ENCODE measurements around the gene DNAJC12.
"Not testable (repeated sequence)": the region's sequence is repeated elsewhere in the genome, so short reads cannot be mapped to it uniquely, and the experiment has no call there.

Gene DNAJC12

DNA sequence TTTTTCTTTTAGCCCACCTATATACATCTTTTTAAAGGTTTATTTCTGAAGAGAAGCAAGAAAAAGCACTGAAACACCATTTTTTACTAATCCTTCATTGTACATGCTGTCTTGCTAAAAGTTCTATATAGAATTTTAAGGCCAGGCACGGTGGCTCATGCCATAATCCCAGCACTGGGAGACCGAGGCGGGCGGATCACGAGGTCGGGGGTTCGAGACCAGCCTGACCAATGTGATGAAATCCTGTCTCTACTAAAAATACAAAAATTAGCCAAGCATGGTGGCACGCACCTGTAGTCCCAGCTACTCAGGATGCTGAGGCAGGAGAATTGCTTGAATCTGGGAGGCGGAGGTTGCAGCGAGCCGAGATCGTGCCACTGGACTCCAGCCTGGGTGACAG is 1.5 kb upstream of the DNAJC12 start:
- DNase-seq, result not testable (repeated sequence)

DNA sequence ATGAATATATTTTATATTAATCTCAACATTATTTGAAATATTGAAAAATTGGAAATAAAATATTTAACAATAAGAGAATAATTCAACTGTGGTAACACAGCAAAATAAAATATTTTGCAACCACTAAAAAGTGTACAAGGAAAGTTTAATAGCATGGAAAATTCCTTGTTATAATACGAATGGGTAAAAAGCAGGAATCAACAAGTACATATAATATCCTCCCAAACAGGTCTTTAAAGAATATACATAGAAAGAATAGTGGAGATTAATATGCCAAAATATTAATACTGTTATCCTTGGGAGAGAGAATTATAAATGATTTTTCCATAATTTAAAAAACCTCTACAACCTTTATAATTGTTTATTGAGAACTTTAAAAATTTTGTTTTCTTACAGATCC is 1.0 kb downstream of the DNAJC12 start:
- no peak for DNase-seq

DNA sequence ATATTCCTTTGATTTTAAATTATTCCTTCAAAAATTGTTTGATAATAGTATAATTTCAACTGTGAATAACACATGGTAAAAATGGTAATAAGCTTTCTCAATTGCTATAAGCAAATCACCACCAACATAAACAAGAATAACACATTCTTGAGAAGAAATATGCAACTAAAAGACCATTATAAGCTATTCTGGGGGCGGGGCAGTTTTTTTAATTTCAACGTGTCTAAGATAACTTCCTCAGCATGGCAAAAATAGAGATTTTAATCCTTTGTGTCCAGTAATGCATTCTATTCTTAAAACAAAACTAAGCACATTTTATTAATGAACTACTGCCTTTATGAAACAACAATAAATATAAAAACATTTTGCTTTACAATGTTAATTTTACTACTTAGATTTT is 1.5 kb downstream of the DNAJC12 start:
- no peak for DNase-seq

DNA sequence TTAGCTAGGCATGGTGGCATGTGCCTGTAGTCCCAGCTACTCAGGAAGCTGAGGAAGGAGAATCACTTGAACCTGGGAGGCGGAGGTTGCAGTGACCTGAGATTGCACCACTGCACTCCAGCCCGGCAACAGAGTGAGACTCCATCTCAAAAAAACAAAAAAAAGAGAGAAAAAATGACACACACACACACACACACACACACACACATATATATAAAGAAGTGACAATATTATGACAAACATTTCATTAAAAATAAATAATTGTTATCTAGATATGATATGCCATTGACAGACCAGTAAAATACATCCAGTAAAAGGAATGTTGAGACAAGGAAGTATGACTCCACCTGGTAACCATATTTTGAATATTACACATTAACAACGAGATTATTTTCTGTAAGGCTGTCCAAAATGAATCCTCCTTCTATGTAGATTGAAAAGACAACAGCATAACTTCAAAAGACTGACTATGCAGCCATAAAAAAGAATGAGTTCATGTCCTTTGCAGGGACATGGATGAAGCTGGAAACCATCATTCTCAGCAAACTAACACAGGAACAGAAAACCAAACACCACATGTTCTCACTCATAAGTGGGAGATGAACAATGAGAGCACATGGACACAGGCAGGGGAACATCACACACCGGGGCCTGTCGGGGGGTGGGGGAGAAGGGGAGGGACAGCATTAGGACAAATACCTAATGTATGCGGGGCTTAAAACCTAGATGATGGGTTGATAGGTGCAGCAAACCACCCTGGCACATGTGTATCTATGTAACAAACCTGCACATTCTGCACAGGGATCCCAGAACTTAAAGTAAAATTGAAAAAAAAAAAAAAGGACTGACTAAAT is 2.2 kb downstream of the DNAJC12 start:
- peak; percentile 7 for DNase-seq

DNA sequence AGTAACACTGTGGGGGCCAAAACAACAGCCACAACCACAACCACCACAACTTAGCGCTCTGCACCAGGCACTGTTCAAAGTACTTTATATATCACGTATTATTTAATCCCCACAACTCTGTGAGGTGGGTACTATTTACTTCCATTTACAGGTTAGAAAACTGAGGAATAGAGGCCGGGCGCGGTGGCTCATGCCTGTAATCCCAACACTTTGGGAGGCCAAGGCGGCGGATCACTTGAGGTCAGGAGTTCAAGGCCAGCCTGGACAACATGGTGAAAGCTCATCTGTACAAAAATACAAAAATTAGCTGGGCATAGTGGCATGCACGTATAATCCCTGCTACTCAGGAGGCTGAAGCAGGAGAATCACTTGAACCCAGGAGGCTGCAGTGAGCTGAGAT is 3.6 kb downstream of the DNAJC12 start:
- no peak for DNase-seq

DNA sequence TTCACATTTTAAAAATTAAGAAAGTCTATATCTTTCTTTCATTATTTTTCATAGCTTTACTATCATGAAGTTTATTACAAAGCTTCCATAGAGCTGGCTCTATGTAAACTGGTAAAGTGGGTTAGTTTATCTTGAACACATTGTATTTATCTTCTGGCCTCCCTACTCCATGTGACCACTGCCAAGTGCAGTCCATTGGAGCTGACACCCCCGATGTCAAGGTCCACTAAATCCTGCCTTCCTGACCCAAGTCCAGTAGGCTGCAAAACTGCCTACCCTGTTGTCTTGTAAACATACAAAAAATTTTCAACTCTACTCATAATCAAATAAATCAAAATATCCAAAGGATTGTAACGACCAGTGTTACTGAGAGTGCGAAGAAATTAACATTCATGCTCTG is 10.2 kb downstream of the DNAJC12 start:
- DNase-seq, result no peak

DNA sequence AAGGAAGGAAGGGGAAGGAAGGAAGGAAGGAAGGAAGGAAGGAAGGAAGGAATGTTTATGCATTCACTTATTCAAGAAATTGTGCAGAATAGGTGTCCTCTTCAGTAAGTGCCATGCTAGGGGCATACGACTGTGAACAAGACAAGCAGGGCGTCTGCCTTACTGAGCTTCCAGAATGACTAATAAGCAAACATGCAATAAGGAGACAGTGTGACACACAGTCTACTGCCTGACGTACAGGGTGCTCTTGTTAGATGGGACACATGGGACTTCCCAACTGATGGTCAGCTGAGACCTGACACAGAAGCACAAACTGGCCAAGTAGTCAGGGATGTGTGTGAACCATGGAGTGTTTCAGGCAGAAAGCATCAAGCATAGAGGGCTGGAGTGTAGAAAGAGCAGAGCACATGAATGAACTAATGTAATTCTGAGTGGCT is 18.2 kb downstream of the DNAJC12 start:
- DNase-seq, result peak; percentile 6

DNA sequence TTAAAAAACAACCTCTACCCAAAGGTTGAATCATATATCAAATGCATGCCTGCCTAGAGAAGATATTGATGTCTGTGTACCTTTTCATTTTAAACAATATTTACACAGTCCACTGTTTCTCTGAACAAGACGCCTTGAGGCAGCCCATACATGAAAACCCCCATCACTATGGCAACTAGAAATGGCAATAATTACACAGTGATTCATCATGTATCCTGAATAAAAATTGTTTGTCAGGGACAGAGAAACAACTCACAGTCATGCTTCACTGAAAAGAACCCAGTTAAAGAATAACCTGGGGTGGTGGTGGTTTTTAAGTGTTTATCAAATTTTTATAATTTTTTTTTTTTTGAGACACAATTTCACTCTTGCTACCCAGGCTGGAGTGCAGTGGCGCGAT is 19.7 kb downstream of the DNAJC12 start:
- DNase-seq, result peak; percentile 78

DNA sequence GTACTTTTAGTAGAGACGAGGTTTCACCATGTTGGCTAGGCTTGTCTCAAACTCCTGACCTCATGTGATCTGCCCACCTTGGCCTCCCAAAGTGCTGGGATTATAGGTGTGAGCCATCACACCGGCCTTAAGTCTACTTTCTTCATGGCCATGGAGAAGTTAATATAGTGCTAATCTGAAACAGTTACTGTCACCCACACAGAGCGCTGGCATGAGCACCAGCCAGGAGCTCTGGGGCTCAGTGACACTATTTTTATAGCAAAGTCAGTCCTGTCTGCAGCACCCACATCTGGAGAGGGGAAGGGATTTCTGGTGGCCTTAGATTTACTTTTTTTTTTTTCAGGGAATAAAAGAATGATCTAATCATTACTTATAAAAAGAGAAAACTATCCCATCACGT is 21.3 kb downstream of the DNAJC12 start:
- no peak for DNase-seq

DNA sequence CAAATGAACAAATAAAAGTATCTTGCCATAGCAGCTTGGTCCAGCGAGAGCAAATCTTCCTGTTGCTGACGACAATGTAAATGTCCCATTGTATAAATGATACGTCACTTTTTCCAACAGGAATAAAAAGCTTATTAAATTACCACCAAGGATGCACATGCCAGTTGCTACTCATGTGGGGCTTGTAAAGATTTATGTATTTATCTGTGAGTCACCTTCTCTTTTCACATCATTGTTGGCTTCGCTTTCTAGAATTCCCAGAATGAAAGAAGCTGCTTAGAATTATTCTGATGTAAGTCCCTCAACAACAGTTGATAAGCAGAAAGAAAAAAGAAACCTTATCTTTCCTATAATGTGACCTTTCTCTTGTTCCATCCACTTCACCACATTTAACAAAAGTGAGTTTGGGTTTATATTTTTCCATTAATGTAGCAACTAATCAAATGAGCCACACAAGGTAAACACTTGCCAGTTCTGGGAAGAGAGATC is 22.4 kb downstream of the DNAJC12 start:
- peak; percentile 96 for DNase-seq

DNA sequence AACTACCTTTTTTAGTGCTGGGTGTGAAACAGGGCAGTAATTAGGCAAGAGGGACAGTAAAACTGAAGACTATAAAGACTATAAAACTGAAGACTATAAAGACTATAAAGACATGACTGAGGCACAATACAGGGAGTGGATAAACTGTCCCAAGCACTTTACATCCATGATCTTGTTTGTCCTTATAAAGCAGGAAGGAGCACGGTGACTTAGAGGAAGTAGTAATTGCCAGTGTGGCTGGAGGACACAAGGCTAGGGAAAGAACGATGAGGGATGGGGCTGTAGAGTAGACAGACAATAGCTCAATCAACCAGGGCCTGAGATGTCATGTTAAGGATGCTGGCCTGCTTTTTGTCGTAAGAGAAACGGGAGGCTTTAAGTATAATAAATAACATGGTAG is 26.0 kb downstream of the DNAJC12 start:
- DNase-seq, result no peak

DNA sequence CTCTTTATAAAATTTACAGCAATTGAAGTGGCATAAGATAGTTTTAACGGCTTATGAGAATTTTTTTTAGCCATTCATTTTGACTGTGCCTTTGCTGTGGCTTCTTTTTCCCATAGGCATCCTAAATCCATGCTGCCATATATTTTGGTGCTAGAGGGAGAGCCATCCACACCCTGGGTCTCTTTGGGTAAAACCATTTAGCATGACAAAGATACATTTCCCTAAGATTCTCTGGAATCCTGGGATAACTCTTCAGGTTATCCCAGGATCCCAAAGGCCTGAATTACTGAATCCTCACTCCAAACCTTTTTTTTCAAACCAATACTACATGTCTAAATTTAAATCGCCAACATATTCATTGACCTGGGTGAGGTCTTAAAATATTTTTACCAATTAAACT is 28.9 kb downstream of the DNAJC12 start:
- DNase-seq, result no peak

DNA sequence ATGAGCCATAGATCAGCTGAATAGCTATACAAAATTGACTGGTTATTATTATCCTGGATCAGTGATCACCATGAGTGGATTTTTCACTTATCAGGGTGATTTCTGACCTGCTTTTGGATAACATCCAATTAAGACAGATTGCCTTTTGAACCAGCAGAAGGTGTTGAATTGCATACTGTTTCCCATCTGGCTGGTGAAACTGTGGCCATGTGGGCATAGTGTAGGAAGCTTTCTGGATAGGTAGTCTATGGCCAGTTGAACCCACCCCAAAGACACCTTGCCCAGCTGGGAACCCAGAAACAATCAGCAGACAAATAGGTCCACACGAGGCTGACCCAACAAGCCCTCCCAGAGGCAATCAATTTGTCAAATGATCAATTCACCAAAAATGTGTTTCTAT is 29.3 kb downstream of the DNAJC12 start:
- no peak for DNase-seq

DNA sequence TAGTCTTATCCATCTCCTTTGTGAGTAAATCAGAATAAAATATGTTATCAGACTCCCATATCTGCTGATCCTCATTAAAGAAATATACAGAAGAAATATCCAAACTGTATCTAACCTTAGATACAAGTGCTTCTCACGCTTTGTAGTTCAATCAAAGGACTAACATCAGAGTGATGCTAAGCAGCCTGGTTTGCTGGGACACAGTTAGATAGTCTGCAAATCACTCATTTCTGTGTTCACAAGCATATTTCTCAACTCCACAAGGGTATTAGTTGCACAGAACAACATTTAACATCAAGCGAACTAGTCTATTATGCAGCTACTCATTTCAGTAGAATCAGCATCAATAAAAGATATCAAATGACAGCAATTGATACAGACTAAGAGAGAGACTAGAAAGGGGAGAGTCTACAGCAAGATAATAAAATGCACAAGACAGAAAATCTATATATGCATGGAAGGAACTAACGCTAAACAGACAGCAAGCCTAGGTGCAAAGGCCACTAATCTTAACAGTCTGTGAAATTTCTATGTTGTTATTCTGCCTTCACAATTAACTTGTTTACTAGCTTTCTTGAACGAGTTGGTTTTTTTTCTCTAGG is 30.0 kb downstream of the DNAJC12 start:
- DNase-seq, result no peak

DNA sequence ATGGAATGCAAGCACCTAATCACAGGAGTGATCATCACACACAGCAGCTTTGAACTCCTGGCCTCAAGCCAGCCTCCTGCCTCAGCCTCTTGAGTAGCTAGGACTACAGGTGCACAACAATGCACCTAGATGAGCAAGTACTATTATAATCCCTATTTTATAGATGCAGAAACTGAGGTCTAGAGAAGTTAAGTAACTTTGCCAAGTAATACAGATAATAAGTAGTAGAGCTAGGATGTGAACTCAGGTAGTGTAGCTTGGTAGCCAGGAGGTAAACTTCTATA is 33.7 kb downstream of the DNAJC12 start:
- no peak for DNase-seq

DNA sequence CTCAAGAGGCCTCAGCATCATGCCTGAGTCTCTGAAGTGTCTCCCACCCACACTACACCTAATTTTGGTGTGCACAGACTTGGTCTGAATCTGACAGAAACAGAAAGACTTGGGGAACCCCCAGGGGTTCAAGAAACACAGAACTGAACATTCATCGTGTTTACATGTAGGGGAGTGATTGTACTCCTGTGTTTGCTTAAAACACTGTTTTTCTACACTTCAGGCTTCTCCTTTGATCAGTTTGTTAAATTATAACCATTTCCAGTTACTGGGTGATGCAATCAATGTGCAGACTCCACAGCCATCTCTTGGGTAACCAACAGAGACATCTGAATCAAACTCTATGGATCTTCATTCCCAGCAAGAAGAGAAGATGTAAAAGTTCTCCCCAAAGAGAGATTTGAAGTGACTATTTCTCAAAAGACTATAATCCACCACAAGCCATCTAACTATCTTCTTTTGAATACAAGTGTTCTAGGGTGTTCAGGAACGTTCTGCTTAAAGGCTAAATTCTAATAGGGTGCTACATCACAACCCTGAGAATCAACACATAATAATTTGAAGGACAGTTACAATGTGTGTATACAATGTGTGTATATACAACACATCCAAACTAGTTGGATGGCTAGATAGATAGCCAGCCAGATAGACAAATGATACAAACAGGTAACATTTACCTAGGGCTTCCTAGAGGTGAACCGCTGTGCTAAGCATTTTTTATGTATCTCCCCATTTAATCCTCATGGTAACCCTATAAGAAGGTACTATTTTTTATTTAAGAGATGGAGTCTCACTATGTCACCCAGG is 34.2 kb downstream of the DNAJC12 start:
- DNase-seq, result no peak

DNA sequence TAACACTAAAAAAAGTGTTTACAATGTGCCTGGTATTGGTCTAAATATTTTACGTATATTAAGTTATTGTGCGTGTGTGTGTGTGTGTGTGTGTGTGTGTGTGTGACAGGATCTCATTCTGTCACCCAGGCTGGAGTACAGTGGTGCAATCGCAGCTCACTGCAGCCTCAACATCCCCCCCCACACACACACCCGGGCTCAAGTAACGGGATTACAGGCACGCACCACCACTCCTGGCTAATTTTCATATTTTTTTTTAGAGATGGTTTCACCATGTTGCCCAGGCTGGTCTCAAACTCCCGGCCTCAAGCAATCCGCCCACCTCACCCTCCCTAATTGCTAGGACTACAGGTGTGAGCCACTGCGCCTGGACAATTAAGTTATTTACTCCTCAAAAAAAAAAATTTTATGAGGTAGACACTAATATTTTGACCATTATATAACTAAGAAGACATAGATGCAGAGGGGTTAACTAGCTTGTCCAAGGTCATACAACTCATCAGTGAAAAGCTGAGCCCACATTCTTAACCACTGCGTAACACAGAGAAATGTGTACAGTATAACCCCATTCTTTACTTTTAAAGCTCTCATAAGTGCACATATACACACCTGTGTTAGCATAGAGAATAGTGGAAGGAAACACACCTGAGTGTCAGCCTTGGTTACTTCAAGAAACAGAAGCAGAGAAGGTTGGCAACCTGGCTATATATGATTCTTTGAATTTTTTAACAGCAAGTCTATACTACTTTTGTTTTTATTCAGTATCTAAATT is 35.0 kb downstream of the DNAJC12 start:
- DNase-seq, result no peak

DNA sequence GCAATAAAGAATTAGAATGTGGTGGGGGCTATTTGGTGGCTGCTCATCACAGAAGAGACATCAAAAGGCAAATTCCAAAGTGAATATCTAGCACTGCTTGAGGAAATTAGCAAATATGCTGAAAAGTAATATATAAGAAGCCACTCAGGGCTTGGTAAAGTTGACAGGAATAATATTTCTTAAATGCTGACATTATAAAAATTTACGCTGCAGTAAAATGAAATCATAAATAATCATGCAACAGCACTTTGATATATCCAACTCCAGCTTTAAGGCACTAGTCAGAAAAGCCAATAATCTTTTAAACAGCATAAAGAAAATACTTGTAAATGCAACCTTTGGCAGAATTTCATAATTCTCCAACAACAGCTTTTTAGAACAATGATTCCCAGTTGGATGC is 36.9 kb downstream of the DNAJC12 start:
- no peak for DNase-seq

DNA sequence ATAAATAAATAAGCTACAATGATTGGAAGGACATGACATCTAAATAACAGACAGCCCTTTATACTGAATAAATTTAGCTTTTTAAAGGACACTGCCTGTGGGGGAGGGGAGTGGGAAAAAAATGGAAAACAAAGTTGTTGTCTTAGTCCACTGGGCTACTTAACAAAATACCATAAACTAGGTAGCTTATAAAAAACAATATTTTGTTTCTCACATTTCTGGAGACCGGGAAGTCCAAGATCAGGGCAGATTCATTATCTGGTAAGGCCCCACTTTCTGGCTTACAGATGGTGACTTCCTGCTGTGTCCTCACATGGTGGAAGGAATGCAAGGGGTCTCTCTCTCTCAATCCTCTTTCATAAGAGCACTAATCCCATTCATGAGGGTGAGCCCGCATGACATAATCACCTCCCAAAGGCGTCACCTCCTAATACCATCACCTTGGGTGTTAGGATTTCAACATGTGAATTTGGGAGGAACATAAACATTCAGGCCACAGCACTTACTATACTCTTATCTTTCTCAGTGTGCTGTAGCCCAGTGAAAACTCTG is 43.0 kb downstream of the DNAJC12 start:
- no peak for DNase-seq

DNA sequence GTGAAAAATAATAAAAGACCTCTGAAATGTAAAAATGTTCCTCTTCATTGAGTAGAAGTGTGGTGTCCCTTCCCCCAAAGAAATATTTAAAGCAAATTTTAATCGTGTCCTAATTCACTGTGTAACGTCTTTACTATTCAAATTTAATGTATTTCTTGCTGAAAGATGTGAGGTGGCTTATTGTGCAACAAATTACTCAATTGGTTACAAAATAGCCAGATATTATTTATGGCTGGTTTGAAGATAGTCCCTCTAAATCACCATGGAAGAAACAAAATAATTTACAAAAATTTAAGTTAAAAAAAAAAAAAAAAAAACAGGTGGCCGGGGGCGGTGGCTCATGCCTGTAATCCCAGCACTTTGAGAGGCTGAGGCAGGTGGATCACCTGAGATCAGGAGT is 43.7 kb downstream of the DNAJC12 start:
- DNase-seq, result no peak

DNA sequence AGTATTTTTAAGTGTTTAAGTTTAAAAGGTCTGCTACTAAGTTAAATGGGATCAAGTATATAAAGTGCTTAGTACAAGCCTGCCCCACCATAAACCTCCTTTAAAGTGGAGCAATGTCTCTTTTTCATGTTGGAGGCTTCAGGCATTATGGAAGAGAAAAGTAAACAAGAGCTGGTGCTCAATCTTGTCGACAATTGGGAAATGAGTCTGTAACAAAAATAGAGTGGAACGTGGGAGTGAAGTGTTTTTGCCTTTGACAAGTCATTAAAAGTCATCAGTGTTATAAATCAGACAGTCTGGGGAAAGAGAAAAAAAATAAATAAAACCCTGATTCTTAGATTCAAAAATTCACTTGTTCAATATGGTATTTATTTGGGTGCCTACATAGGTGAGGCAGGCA is 44.7 kb downstream of the DNAJC12 start:
- DNase-seq, result peak; percentile 48

DNA sequence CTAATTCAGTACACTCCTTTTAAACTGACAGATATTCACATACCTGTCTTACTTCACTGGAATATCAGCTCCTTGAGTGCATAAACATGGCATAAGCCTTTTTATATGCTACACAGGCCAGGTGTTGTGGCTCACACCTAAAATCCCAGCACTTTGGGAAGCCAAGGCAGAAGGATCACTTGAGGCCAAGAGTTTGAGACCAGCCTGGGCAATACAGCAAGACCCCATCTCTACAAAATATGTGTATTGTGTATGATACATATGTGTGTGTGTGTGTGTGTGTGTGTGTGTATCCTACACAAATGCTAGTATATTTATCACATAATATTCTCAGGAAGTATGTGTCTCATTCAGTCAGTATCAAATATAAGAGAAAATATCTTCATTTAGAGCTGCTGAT is 45.3 kb downstream of the DNAJC12 start:
- no peak for DNase-seq
